Measurements from ENCODE around the gene ANKRD17. TPM values are rescaled to one million over a fixed set of nuclear protein-coding genes. Genes with fewer than 3 reads are reported as not detected.

ANKRD17 gene
- polyA plus RNA-seq: 30.7 and 36.5 TPM in 2 replicates

GRCh38 chr4:73258686-73259570 is at the start of gene ANKRD17:
TSS of gene ANKRD17 (minus strand) at chr4:73258798. CDS start at chr4:73258668, 130 bp downstream.

GRCh38 chr4:73069338-73070073 is 189.1 kb downstream of the ANKRD17 start, which contains the start of gene COX18:
TSS of gene COX18 (minus strand) at chr4:73069716. CDS start at chr4:73069649, 67 bp downstream.

Other genes starting within 250 kb of the ANKRD17 start
- gene COX18, start 189.1 kb downstream of the ANKRD17 start, polyA plus RNA-seq: 6.4 and 8.2 TPM in 2 replicates
- 1.1 and 3.3 TPM in 2 replicates for gene ALB, start 145.5 kb upstream of the ANKRD17 start, polyA plus RNA-seq
- gene AFP, start 177.4 kb upstream of the ANKRD17 start, polyA plus RNA-seq: not detected in 2 replicates
- gene AFM, start 222.9 kb upstream of the ANKRD17 start, polyA plus RNA-seq: not detected in 2 replicates

Measured in Purkinje cell (primary cell).